GM12873 (cell line): ENCODE data around the gene RAPGEF5.

Experiments used
- TF ChIP-seq, protein P1 (sequence below): IDR thresholded peaks from 2 replicates; pipeline ENCODE4 v1.5.1; 2012; ENCODE audit warnings: low read depth, mild to moderate bottlenecking, moderate library complexity, low read length, control low read depth; ENCODE audit not compliant: insufficient read depth; ENCODE audit errors: missing control alignments

The RAPGEF5 gene

DNA sequence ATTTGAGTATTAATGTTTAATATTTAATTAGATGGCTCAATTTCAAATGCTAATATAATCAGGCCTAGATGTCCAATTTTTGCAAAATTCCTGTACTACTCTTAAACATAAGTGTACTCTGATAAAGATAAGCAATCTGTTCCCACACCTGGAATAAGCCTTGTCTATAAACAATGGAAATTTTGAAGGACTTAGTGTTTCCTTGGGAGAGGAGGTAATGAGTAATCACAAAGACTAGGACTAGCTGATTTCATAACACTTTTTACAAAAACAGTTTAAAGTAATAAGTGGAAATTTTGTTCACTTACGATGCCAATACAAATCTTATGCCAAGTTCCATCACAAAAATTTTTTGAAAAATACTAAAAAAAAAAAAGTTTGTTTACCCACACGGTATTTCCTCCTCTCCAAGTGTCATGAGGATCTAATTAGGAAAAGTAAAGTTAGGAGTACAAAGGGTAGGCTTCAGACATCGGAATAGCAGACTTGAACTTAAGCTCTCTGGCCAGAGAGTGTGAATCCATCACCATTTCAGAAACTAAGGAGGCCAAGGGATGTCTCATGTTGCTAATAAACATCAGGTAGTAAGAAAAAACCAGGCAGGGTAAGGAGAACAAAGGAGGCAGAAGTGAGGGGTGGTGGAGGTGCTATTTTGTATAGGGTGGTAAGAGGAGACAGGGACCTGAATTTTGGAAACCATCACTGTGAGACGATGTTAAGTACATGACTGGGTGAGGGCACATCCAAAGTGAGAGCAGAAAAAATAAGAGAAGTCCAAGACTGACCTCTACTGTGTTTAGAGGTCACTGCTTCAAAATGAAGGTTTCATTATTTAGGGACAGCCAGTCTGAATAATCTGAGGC lies 61.3 kb downstream of the RAPGEF5 start:
- TF ChIP-seq, protein P1, sequence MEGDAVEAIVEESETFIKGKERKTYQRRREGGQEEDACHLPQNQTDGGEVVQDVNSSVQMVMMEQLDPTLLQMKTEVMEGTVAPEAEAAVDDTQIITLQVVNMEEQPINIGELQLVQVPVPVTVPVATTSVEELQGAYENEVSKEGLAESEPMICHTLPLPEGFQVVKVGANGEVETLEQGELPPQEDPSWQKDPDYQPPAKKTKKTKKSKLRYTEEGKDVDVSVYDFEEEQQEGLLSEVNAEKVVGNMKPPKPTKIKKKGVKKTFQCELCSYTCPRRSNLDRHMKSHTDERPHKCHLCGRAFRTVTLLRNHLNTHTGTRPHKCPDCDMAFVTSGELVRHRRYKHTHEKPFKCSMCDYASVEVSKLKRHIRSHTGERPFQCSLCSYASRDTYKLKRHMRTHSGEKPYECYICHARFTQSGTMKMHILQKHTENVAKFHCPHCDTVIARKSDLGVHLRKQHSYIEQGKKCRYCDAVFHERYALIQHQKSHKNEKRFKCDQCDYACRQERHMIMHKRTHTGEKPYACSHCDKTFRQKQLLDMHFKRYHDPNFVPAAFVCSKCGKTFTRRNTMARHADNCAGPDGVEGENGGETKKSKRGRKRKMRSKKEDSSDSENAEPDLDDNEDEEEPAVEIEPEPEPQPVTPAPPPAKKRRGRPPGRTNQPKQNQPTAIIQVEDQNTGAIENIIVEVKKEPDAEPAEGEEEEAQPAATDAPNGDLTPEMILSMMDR: no peak

DNA sequence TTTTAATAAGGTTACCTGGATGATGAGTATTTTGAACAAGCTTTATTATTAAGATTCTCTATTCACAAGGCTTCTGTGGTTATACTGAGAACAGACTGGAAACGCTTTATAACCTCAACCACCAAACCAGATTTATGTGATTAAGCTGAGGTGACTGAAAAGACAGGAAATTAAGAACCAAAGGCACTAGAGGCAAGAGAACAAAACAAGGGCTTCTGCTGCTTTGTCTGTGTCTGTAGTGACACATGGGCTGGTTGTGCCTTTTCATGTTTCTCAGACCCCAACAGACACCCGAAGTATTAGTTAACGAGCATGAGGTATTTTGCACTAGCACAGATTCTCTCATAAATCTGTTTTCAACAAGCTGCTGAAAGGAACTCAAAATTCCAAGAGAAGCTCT lies 64.4 kb downstream of the RAPGEF5 start:
- TF ChIP-seq, protein P1: no peak

GRCh38 chr7:22291977-22292376 lies 65.0 kb downstream of the RAPGEF5 start:
- TF ChIP-seq, protein P1: no peak

GRCh38 chr7:22288202-22288601 lies 68.8 kb downstream of the RAPGEF5 start:
- TF ChIP-seq, protein P1: no peak

GRCh38 chr7:22287412-22287811 lies 69.5 kb downstream of the RAPGEF5 start:
- TF ChIP-seq, protein P1: no peak

GRCh38 chr7:22286436-22286835 lies 70.5 kb downstream of the RAPGEF5 start:
- TF ChIP-seq, protein P1: no peak

- TF ChIP-seq, protein P1: no peak
Measured at GRCh38 chr7:22281481-22281880, 75.5 kb downstream of the RAPGEF5 start.
